ENCODE data around the gene DEDD2.

GRCh38 chr19:42252365-42253244, 35.1 kb upstream of the DEDD2 start:
- TF ChIP-seq CTCF (IDR thresholded peaks at IDR 0.05) = no peak
- no peak for TF ChIP-seq POLR2A (IDR thresholded peaks at IDR 0.05)
